Measurements from ENCODE around the gene BTG4.

DNA sequence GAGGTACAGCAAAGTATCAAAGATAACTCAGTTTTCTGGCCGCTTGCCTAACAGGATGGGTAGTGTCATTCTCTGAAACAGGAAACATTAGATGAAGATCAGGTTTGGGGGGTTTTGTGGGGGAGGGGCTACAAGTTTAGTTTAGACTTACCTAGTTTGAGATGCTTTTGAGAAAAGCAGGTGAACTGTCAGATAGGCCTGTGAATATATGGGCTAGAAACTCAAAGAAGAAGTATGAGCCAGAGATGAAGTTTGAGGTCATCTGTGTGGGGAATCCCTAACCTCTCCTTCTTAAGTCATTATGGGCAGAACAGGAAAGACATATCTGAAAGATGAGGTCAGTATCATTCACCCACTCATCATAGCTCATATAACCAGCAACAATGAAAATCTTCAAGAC lies 14.3 kb upstream of the BTG4 start:
- TF ChIP-seq POLR2A (IDR thresholded peaks at IDR 0.05) (no peak), POLR2AphosphoS5 (IDR thresholded peaks at IDR 0.05; ENCODE audit: insufficient read depth in 1 of 2, low read depth in 1 of 2) (no peak)
- TF ChIP-seq, protein P1, sequence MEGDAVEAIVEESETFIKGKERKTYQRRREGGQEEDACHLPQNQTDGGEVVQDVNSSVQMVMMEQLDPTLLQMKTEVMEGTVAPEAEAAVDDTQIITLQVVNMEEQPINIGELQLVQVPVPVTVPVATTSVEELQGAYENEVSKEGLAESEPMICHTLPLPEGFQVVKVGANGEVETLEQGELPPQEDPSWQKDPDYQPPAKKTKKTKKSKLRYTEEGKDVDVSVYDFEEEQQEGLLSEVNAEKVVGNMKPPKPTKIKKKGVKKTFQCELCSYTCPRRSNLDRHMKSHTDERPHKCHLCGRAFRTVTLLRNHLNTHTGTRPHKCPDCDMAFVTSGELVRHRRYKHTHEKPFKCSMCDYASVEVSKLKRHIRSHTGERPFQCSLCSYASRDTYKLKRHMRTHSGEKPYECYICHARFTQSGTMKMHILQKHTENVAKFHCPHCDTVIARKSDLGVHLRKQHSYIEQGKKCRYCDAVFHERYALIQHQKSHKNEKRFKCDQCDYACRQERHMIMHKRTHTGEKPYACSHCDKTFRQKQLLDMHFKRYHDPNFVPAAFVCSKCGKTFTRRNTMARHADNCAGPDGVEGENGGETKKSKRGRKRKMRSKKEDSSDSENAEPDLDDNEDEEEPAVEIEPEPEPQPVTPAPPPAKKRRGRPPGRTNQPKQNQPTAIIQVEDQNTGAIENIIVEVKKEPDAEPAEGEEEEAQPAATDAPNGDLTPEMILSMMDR (IDR thresholded peaks at IDR 0.05): no peak

Data from vagina (tissue), 2 donors.